Lower lobe of right lung (tissue), 2 donors: ENCODE data around the gene ADAM19. TPM values are rescaled to one million over a fixed set of nuclear protein-coding genes. Genes with fewer than 3 reads are reported as not detected.
"Not testable (repeated sequence)": the region's sequence is repeated elsewhere in the genome, so short reads cannot be mapped to it uniquely, and the experiment has no call there.

Experiments used
- ATAC-seq, 2 donors: fragments of 200-7000 bp; cut with Tn5 transposase; one replicate each; pipeline ENCODE4 v1.9.1; 2020 to 2022; ENCODE audit warnings: mild to moderate bottlenecking in 2 of 2, moderate library complexity in 2 of 2
- DNase-seq: peaks from one replicate; pipeline ENCODE4 v3.0.0-alpha.2; 2020
- H3K27ac ChIP-seq: fragments of 200-600 bp; one replicate; pipeline ENCODE4 v1.8.0; 2022
- H3K27me3 ChIP-seq: fragments of 200-600 bp; one replicate; pipeline ENCODE4 v1.8.0; 2022; ENCODE audit warnings: low read depth
- H3K36me3 ChIP-seq: fragments of 200-600 bp; one replicate; pipeline ENCODE4 v1.8.0; 2022; ENCODE audit warnings: mild to moderate bottlenecking
- H3K4me1 ChIP-seq: fragments of 200-600 bp; one replicate; pipeline ENCODE4 v1.8.0; 2022
- H3K4me3 ChIP-seq: fragments of 200-600 bp; one replicate; pipeline ENCODE4 v1.8.0; 2022; ENCODE audit warnings: mild to moderate bottlenecking
- H3K9me3 ChIP-seq: fragments of 200-600 bp; one replicate; pipeline ENCODE4 v1.8.0; 2022
- CTCF ChIP-seq: fragments of 200-600 bp; IDR thresholded peaks from one replicate; pipeline ENCODE4 v1.8.0; 2022; ENCODE audit warnings: antibody characterized with exemption, mild to moderate bottlenecking
- intact Hi-C: fragments of 100-400 bp; cut with DNase I; formaldehyde crosslinking; loops from one replicate; pipeline ENCODE4 v1.11.0; 2022
- total RNA-seq: library from RNA; stranded (reverse); fragmentation: NEBNext Ultra II Directional; extraction: Animal tissue kit (Norgen Biotek cat#: 25700); gene quantifications from one replicate; pipeline ENCODE4 v1.2.1, GENCODE V29; 2021
- donor health status: DM: no; HTN: yes; CAD: no; lungs with severe emphysema.

The ADAM19 gene
- total RNA-seq, 1 donor from 2014 or later: 12.0 TPM

GRCh38 chr5:157485340-157485739, 90.2 kb downstream of the ADAM19 start:
- Histone ChIP-seq H3K27me3 (no peaks in the 10 kb centered on the region), H3K4me1 (no peaks in the 10 kb centered on the region), H3K27ac (peak overlapping the region; percentile 33), H3K4me3 (no peak overlapping the region), H3K9me3 (no peaks in the 10 kb centered on the region), H3K36me3 (peaks cover 49% of the 10 kb centered on the region)
- no peak for TF ChIP-seq CTCF
- ATAC-seq (no peak), DNase-seq (no peak)
- intact Hi-C loops: no loop called here

GRCh38 chr5:157484768-157485167, 90.8 kb downstream of the ADAM19 start:
- DNase-seq: peak; percentile 58
- TF ChIP-seq CTCF: no peak

GRCh38 chr5:157482702-157483101, 92.9 kb downstream of the ADAM19 start:
- DNase-seq, intact Hi-C loops, H3K27me3 ChIP-seq, H3K27ac ChIP-seq, H3K4me3 ChIP-seq, ATAC-seq, H3K4me1 ChIP-seq, H3K9me3 ChIP-seq: not testable (repeated sequence)
- peaks cover 35% of the 10 kb centered on the region for H3K36me3 ChIP-seq

More at GRCh38 chr5:157484768-157485167, 90.8 kb downstream of the ADAM19 start:
- no peaks in the 10 kb centered on the region for H3K27me3 ChIP-seq
- H3K4me1 ChIP-seq: no peaks in the 10 kb centered on the region
- H3K36me3 ChIP-seq: peaks cover 47% of the 10 kb centered on the region
- intact Hi-C loops: no loop called here
- ATAC-seq: peak; percentile 65 to 80
- H3K27ac ChIP-seq: peak overlapping the region; percentile 49
- no peak overlapping the region for H3K4me3 ChIP-seq
- no peaks in the 10 kb centered on the region for H3K9me3 ChIP-seq

GRCh38 chr5:157481666-157482065, 93.9 kb downstream of the ADAM19 start:
- no peaks in the 10 kb centered on the region for H3K9me3 ChIP-seq
- H3K4me3 ChIP-seq: no peak overlapping the region
- intact Hi-C loops: no loop called here
- ATAC-seq (no peak), DNase-seq (no peak)
- H3K27me3 ChIP-seq: no peaks in the 10 kb centered on the region
- H3K27ac ChIP-seq: no peak overlapping the region
- TF ChIP-seq CTCF: no peak
- H3K4me1 ChIP-seq: no peaks in the 10 kb centered on the region
- peaks cover 33% of the 10 kb centered on the region for H3K36me3 ChIP-seq

- DNase-seq (no peak), ATAC-seq (no peak)
- Histone ChIP-seq H3K27me3 (no peaks in the 10 kb centered on the region), H3K27ac (no peak overlapping the region), H3K36me3 (peaks cover 33% of the 10 kb centered on the region), H3K4me1 (no peaks in the 10 kb centered on the region), H3K9me3 (no peaks in the 10 kb centered on the region), H3K4me3 (no peak overlapping the region)
- intact Hi-C loops: no loop called here
- TF ChIP-seq CTCF: no peak
Measured at GRCh38 chr5:157481265-157481664, 94.3 kb downstream of the ADAM19 start.

GRCh38 chr5:157479612-157480510, 95.7 kb downstream of the ADAM19 start:
- Histone ChIP-seq H3K36me3 (peaks cover 27% of the 10 kb centered on the region), H3K4me3 (no peak overlapping the region), H3K27me3 (no peaks in the 10 kb centered on the region), H3K27ac (no peak overlapping the region), H3K4me1 (no peaks in the 10 kb centered on the region), H3K9me3 (no peaks in the 10 kb centered on the region)
- intact Hi-C loops: no loop called here
- TF ChIP-seq CTCF: no peak
- no peak for DNase-seq
- no peak for ATAC-seq
